ENCODE results near the gene BUD13.

- TF ChIP-seq TP53 (CRISPR knock-in tag; IDR thresholded peaks at IDR 0.05) (no peak), POLR2A (IDR thresholded peaks at IDR 0.05; ENCODE audit: low read length) (no peak), CTCF (IDR thresholded peaks at IDR 0.05) (no peak), CBX2 (IDR thresholded peaks at IDR 0.05; ENCODE audit: borderline replicate concordance, low read depth) (no peak), CHD2 (IDR thresholded peaks at IDR 0.05; ENCODE audit: low read length, partially characterized antibody) (no peak), ZC3H11A (IDR thresholded peaks at IDR 0.05) (no peak), RCOR1 (IDR thresholded peaks at IDR 0.05; ENCODE audit: low read depth, low read length) (no peak), POLR2AphosphoS2 (conservative IDR thresholded peaks at IDR 0.05; ENCODE audit: low read length) (no peak), FOSL2 (IDR thresholded peaks at IDR 0.05) (no peak), FOSL2 (CRISPR knock-in tag; IDR thresholded peaks at IDR 0.05) (no peak), EHMT2 (IDR thresholded peaks at IDR 0.05; ENCODE audit: low read depth) (no peak), JUN (IDR thresholded peaks at IDR 0.05) (no peak), REST (IDR thresholded peaks at IDR 0.05) (no peak)
These were observed 20.9 kb upstream of the BUD13 start for GRCh38 chr11:116793772-116794097.
